ENCODE data around the gene CPLANE2.
"Not testable (repeated sequence)": the region's sequence is repeated elsewhere in the genome, so short reads cannot be mapped to it uniquely, and the experiment has no call there.

Gene CPLANE2

DNA sequence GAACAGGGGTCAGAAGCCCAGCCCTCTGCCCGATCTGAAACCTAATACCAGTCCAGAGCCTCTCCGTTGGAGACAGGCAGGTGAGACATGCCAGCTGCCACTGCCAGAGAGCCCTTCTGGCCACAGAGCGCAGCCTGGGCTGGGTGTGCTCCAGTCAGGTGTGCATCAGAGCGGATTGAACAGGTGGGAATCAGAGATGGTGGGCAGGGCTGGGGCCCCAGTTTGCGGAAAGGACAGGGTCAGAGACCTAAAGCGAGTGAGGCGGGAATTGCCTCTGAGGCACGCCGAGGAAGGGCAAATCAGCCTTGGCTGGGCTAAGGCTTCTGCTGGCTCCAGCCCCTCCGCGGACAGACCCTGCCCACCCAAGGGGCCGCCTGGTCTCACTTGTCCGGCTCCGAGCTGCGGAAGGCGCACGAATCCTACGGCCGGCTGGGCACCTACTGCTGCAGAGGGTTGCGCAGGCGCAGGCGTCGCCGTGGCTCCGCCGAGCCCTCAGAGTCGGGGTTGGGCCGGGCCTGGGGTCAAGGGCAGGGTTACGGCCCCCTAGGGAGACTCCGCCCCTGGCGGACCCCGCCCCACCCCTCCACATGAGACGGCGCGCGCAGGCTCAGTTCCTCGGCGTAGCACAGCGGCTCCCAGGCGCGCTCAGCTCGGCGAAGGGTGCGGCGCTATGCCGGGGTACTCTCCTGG lies 10.3 kb downstream of the CPLANE2 start:
- DNase-seq, result no peak

DNA sequence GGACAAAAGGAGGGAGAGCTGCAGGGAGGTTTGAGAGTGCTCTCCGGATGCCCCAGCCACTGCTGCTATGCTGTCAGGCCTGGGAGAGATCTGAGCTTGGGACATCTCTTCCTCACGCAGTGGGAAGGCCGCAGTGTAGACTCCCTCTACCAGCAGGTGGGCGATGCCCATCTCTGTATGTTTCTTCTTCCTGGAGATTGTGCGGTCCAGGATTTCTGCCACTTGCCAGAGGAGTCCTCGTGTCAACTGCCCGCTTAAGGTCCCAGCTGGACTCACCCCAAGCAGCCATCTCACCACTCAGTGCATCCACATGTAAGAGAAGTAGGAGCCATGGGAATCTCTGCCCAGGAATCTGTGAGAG lies 10.9 kb downstream of the CPLANE2 start:
- no peak for DNase-seq

DNA sequence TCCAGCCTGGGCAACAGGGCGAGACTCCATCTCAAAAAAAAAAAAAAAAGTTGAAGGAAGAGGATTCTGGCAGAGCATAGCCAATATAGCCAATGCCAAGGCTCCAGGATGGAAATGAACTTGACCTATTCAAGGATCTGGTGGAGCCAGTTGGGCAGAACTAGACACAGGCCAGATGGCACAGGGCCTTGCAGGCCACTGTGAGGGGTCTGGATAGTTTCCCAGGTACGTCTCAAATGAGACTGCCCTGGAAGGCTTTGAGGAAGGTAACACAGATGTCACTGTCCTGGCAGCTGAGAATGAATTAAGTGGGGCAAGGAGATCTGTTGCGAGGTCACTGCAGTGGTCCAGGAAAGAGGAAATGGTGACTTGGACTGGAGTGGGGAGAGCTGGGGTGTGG lies 12.5 kb downstream of the CPLANE2 start:
- DNase-seq, result no peak

DNA sequence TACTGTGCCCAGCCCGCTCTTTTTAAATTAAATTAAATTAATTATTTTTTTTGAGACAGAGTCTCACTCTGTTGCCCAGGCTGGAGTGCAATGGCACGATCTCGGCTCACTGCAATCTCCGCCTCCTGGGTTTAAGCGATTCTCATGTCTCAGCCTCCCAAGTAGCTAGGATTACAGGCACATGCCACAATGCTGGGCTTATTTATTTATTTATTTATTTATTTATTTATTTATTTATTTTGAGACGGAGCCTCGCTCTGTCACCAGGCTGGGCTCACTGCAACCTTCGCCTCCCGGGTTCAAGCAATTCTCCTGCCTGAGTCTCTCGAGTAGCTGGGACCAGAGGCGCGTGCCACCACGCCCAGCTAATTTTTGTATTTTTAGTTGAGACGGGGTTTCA lies 14.3 kb downstream of the CPLANE2 start:
- not testable (repeated sequence) for DNase-seq

DNA sequence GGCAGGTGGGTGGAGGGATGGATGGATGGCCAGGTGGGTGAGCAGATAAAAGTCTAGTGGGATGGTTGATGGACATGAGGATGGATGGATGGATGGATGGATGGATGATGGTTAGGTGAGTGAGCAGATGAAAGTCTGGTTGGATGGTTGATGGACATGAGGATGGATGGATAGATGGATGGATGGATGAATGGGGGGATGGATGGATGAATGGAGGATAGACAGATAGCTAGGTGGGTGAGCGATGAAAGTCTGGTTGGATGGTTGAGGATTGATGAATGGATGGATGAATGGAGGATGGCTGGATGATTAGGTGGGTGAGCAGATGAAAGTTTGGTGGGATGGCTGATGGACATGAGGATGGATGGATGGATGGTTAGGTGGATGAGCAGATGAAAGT lies 15.5 kb downstream of the CPLANE2 start:
- no peak for DNase-seq

DNA sequence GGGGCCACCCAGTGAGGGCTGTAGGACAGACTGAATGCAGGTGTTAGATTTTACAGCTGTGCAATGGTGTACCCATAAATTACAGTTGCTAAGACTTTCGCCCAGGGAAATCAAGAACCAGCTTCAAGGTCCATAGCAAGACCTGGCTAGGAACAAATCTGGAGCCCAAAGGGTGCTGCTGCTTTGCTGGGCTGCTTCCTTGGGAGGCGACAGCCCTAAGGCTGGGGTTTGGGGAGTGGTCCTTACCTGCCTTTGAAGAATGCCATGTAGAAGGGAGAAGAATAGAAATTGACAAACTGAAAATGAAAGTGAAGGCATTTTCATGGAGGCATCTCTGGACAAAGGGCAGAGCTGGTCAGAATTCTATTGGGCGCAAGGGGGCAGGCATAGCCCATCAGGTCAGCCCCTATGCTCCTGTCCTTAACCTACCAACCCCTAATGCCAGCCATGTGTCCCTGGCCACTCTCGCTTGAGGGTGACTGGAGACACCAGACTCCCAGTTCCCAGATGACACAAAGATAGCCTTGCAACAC lies 16.9 kb downstream of the CPLANE2 start:
- no peak for DNase-seq

DNA sequence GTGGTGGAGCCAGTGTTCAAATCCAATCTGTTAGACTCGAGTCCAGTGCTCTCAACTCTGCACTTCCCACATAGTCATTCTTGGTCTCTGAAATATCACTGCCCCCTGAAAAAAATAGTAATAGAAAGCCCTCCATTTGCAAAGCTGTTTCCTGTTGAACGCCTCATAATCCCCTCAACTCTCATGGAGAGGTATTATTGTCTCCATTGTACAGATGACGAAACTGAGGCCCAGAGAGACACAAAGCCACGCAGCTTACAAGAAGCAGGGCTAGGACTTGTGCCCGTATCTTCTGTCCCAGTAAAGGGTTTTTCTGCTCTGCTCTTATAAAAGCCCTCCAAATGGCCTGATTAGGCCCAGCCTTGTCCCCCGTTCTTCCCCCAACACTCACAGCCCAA lies 18.3 kb downstream of the CPLANE2 start:
- DNase-seq, result no peak

DNA sequence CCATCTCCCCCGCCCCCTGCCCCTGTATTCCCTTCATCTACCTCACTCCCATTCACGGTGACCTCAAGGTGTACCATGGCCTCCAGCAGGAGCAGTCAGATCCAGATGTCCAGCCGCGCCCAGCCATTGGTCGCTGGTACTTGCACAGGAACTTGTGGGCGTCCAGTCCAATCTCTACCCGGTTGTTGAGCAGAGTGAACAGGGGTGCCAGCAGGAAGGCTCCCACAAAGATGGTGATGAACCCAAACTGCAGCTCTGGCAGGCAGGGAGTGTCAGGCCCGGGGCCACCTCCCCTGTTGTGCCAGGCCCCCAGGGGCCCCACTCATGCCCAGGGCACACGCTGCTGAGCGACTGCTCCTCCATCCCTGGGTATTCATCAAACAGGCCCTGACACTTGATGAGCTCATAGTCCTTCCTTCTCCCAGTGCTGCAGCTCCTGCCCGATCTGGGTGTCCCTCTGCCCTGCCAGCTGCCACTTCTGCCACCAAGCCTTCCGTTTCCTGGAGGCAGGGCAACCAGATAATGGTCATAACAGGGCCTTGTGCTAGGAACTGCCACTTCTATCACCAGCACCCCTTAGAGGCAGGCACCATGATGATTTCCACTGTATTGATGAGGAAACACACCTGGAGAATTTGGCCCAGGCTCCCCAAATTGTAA lies 18.8 kb downstream of the CPLANE2 start:
- DNase-seq, result no peak

DNA sequence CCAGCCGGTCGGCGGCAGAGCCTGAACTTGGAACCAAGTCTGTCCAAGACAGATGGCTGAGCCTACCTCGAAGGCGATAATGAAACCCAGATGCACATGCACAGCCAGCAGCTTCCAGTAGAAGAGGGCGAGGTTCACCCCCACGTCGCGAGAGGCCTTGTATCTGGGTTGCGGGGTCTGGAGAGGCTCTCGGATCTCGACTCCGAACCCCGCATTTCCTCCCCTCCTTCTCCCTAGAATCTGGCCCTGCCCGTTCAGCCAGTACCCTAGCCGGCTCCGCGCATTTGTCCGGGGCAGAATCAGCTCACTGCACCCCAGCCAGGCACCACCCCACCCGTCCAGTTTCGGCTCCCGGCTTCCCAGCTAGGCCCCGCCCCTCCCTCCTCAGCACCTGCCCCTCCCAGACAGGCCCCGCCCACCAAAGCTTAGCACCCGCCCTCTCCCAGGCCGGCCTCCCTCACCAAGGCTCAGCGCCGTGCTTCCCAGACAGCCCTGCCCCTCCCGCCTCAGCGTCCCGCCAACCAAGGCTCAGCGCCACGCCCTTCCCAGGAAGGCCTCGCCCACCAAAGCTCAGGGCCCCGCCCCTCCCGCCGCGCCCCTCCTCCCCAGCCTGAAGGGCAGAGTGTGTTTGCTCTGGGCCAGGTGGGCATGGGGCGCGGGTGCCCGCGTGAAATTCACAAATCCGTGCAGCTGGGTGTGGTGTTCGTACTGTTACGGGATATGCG lies 19.8 kb downstream of the CPLANE2 start:
- peak; percentile 94 for DNase-seq

DNA sequence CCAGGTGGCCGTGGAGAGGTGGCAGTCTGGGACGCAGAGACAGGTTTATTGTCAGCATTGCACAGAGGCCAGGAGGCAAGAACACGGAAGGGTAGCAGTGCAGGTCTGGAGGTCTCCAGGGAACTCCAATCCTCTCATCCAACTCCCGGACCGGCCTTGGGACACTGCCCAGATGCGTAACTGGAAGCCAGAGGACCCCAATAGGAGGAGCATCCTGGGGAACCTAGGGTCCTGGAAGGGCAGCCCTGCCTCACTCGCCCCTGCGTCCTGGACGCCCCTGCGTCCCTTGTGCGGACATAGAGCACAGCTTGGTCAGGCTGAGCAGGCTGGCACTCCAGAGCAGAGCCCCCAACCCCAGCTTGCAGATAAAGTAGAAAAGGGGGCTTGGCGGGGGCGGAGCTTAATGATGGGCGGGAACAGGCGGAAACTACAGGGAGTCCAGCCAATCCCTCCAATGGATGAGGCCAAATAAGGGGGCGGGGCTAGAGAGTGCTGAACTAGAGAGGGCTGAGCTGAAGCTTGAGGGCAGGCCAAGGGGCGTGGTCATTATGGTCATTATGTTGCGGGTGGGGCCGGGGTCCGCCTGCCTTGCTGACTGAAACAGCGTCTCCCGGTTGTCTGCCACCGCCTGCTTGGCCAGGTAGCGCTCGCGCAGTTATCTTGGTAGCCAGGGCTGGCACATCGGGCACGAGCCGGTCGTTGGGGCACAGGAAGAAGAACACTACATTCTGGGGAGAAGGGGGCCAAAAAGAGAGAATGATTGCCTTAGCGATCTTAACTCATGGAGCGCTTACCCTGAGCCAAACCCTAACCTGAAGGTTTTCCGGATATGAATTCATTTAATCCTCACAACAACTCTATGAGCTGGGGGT lies 20.9 kb downstream of the CPLANE2 start:
- peak; percentile 49 for DNase-seq

DNA sequence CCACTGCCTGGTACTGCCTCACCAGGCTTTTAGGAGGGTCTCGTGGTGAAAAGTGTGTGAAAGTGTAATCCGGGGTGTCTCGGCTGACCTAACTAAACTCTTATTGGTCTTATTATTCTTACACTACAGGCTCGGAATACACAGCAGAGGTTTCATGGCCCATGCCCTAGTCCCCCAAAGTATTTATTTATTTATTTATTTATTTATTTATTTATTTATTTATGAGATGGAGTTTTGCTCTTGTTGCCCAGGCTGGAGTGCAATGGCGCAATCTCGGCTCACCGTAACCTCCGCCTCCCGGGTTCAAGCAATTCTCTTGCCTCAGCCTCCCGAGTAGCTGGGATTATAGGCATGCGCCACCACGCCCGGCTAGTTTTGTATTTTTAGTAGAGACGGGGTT lies 21.7 kb downstream of the CPLANE2 start:
- not testable (repeated sequence) for DNase-seq

DNA sequence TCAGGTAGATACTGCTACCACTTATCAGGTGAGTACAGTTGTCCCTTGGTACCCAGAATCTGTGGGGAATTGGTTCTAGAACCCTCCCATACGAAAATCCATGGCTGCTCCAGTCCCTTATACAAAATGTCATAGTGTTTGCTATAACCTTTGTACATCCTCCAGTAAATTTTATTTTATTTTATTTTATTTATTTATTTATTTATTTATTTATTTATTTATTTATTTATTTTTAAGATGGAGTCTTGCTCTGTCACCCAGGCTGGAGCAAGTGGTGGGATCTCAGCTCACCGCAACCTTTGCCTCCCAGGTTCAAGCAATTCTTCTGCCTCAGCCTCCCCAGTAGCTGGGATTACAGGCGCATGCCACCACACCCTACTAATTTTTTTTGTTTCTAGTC lies 23.4 kb downstream of the CPLANE2 start:
- not testable (repeated sequence) for DNase-seq

DNA sequence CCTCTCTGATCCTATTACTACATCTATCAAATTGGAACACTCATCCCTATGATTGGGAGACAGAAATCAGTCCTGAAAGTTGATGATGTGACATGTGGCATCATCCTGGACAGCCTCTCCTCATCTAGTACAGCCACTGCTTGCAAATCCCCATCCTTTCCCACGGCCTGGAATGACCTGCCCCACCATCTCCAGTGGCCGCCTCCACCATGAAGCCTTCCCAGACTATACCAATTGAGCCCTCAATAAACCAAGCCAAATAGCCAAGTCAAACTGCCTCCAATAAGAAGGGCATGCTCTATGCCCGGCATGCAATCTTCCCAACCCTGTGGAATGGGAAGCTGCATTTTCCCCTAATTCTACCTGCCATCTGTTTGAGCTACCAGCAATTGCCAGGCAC lies 24.0 kb downstream of the CPLANE2 start:
- no peak for DNase-seq

DNA sequence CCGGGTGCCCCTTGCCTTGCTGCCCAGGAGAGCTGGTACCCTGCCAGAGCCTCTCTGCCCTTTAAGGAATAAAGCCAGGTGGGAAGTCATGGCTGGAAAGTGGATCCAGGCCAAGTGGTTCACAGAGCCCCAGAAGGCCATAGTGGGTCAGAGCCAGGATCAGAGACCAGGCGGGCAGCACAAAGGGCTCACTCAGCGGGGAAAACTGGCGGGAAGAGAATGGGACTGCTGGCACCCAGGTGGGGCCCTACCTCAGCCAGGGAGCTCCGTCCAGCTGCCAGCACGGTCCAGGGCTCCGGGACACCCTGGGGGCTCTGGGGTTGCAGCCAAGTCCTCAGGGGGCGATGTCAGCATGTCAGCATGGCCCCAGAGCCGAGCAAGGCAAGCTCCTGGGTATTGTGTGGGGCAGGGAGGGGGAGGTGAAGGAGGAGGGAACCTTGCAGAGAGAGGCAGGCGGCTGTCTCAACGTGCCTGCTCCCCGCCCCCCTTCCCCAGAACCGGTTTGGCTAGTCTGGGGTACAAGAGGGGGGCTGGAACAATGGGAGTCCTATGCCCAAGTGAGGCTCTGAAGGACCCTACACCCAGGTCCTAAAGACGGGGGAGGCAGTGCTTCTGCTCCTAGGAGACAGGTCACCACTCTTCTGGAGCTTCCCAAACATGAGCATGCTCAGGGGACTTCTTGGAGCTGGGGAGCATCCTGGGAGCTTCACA lies 24.6 kb downstream of the CPLANE2 start, which contains the start of gene ARHGEF19:
TSS of gene ARHGEF19 (minus strand) at position 402 of the 711 bp plus-strand sequence. CDS start 3,598 bp downstream, outside the sequence.
- no peak for DNase-seq

DNA sequence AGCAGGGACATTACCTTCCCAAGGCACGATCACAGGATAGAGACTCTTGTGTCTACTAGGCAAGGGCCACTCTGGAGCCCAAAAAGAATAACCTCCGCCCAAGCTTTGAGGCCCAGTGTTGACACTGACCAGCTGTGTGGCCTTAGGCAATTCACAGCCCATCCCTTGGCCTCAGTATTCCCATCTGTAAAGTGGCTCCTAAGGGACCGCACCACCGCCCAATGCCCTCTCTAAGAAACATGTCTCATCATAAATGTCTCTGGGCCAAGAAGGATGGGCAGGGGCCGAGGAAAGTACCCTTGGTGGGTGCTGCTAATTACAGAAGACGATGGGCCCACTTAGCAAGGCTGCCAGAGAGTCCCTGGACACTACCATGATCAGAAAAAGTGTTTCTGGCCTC lies 25.2 kb downstream of the CPLANE2 start:
- DNase-seq, result no peak

DNA sequence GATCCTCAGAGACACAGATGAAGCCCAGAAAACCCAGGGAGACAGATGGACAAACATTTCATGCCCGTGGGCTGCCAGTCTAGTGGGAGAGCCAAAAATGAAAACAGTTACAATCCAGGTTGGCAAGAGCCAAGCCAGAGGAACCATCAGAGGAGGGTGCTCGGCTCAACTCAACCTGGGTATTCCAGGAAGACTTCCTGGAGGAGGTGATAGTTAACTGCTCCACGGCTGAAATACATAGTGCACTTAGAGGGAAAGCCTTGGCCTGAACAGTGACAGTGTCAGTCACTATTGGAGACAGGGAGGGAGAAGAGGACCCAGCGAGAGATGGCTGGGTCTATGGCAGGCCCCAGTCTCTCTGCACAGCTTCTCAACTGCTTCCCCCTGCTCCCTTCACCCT lies 26.4 kb downstream of the CPLANE2 start:
- no peak for DNase-seq

DNA sequence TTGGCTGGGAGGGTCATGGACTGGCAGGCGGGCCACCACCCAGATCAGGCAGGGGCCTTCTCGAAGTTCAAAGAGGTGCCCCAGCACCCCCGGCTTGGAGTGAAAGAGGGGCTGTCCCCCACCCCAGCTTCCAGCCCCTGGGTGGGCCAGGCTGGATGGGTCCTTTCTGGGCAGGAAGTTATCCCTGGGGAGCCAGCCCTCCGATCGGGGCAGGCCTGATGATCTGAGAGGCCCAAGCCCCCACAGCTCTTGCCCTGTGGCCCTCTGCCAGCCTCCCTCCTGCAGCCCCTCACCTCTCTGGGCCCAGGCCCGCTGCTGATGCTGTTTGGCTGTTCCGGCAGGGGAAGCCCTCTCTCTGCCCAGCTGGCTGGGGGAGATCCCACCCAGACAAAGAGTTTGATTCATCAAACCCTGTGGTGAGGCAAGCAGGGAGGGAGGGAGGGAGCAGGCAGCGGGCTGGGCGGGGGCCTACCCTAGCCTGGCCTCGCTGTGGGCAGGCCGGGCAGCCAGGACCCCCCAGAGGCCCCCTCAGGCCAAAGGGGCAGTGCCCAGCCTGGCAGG lies 27.1 kb downstream of the CPLANE2 start:
- DNase-seq, result no peak

DNA sequence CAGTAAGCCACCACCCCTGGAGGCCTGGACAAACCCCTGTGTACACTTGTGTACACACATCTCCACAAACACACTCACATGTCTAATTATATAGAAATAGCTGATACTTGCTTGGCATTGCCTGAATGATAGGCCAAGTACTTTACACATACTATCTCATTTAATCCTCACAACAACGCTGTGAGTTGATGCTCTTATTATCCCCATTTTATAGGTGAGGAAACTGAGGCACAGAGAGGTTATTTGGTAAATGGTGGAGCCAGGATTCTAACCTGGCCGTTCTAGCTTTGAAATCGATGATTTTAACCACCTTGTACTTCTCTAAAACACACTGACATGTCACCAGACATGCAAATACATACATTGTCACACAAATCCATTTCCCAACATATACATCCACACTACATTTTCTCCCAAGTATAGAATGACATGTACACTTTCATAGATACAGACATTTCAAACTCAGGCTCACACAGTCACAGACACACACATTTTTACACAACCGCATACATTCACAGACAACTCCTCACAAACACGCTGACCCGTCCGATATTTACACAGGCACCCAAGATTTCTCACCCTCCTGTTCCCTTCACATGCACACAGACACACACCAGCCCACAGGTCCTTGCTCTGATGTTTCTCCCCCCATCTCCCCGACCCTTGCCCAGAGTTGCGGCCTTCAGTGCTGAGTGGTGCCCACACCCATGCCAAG lies 27.7 kb downstream of the CPLANE2 start:
- no peak for DNase-seq

DNA sequence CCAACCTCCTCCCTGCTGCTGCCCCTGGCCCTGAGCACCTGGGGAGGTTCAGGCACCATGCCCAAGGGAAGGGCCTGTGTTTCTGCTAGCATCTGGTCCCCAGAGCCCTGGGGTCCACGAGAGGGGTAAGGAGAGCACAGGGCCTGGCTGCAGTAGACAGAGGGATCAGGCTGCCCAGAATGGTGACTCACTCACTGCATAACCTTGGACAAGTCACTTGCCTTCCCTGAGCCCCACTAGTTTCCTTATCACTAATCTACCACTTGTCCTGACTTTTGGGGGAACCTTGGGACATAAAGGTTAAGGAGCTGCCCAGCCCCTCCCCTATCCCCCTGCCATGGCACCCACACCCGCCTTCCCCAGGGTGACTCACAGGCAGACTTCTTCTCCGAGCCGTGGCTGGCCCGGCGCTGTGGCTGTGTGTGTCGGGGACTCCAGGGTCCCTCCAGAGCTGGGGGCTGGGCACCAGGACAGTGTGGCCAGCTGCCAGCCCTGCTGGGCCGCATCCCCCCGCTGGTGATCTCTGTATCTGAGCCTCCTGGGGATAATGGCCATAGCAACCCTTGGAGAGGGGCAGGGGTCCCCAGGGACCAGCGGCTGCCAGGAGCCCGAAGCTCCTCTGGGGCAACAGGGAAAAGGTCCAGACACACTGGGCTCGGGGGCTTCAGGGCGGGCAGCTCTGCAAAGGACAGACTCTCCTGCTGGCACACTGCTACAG lies 28.6 kb downstream of the CPLANE2 start:
- no peak for DNase-seq

Measured in activated CD8-positive, alpha-beta memory T cell treated with anti-CD3 and anti-CD28 coated beads, Interleukin-2, amount 50 U/mL, for 4 hours (primary cell).